CD14-positive monocyte (primary cell): ENCODE results near the gene DRAP1. TPM values are rescaled to one million over a fixed set of nuclear protein-coding genes. Genes with fewer than 3 reads are reported as not detected.

Source experiments
- DNase-seq, 3 donors: peaks; one replicate each; pipeline ENCODE4 v3.0.0-alpha.2; 2011 to 2022
- H2AFZ ChIP-seq: 2 replicates; pipeline ENCODE4 v1.6.0; 2012; ENCODE audit warnings: mild to moderate bottlenecking, low read depth, low read length, inconsistent platforms; ENCODE audit not compliant: insufficient read depth, poor library complexity, severe bottlenecking
- H3K27ac ChIP-seq, 2 donors: 1 replicate in 1 of 2; 2 replicates in 1 of 2; pipeline ENCODE4 v1.5.1; 2012 to 2013; ENCODE audit warnings: low read length in 2 of 2, control low read depth in 1 of 2, inconsistent platforms in 1 of 2, low read depth in 1 of 2, mild to moderate bottlenecking in 1 of 2
- H3K27me3 ChIP-seq, 2 donors: one replicate each; pipeline versions ENCODE4 v1.6.0 to v1.6.1; 2011 to 2013; ENCODE audit warnings: low read length in 2 of 2; ENCODE audit not compliant: control insufficient read depth in 2 of 2, insufficient read depth in 2 of 2
- H3K36me3 ChIP-seq, 2 donors: replicated peaks in 1 of 2; 1 replicate in 1 of 2; 2 replicates in 1 of 2; pipeline versions ENCODE4 v1.5.1 to v1.6.1; 2012 to 2013; ENCODE audit warnings: low read length in 2 of 2, control low read depth in 1 of 2, inconsistent platforms in 1 of 2, mild to moderate bottlenecking in 1 of 2; ENCODE audit not compliant: insufficient read depth in 2 of 2, control insufficient read depth in 1 of 2
- H3K4me1 ChIP-seq, 2 donors: 1 replicate in 1 of 2; 2 replicates in 1 of 2; pipeline versions ENCODE4 v1.5.1 to v1.6.1; 2012 to 2013; ENCODE audit warnings: low read length in 2 of 2, control low read depth in 1 of 2, inconsistent platforms in 1 of 2, mild to moderate bottlenecking in 1 of 2, moderate library complexity in 1 of 2; ENCODE audit not compliant: insufficient read depth in 2 of 2, control insufficient read depth in 1 of 2
- H3K4me2 ChIP-seq: replicated peaks from 2 replicates; pipeline ENCODE3; 2012; ENCODE audit warnings: low read length, moderate library complexity, mild to moderate bottlenecking; ENCODE audit not compliant: poor library complexity, severe bottlenecking; ENCODE audit errors: extremely low read depth
- H3K4me3 ChIP-seq, 3 experiments: fragments of 200-600 bp in 1 of 3; sonication (generic) in 1 of 3; replicated peaks in 1 of 3; 1 replicate in 2 of 3; 2 replicates in 1 of 3; pipeline ENCODE4 v1.5.1; 2011 to 2013; ENCODE audit warnings: low read length in 3 of 3, mild to moderate bottlenecking in 3 of 3, control low read depth in 2 of 3, low read depth in 2 of 3, inconsistent platforms in 1 of 3, moderate library complexity in 1 of 3
- H3K79me2 ChIP-seq: 2 replicates; pipeline ENCODE4 v1.6.0; 2012; ENCODE audit warnings: mild to moderate bottlenecking, control low read depth, inconsistent platforms, low read length, moderate library complexity; ENCODE audit not compliant: insufficient read depth
- H3K9ac ChIP-seq: 2 replicates; pipeline ENCODE4 v1.6.0; 2017; ENCODE audit warnings: low read length, mild to moderate bottlenecking; ENCODE audit not compliant: insufficient read depth, poor library complexity, severe bottlenecking
- H3K9me3 ChIP-seq, 2 donors: replicated peaks in 1 of 2; 1 replicate in 1 of 2; 2 replicates in 1 of 2; pipeline versions ENCODE4 v1.5.1 to v1.6.1; 2012 to 2013; ENCODE audit warnings: low read length in 2 of 2, control low read depth in 1 of 2; ENCODE audit not compliant: control insufficient read depth in 1 of 2, insufficient read depth in 1 of 2
- H4K20me1 ChIP-seq: 2 replicates; pipeline ENCODE4 v1.6.0; 2012; ENCODE audit warnings: mild to moderate bottlenecking, low read length, control low read depth, moderate library complexity; ENCODE audit not compliant: insufficient read depth
- H3K27ac Mint-ChIP-seq, 7 donors: one replicate each; pipeline ENCODE4 v1.8.0; 2020; ENCODE audit warnings: mild to moderate bottlenecking in 7 of 7, mixed read lengths in 7 of 7, moderate library complexity in 6 of 7, inconsistent platforms in 2 of 7
- H3K27me3 Mint-ChIP-seq, 3 donors: one replicate each; pipeline ENCODE4 v1.8.0; 2021 to 2022; ENCODE audit warnings: low read depth in 3 of 3, mild to moderate bottlenecking in 3 of 3, mixed read lengths in 3 of 3, moderate library complexity in 3 of 3, inconsistent platforms in 1 of 3
- H3K36me3 Mint-ChIP-seq, 2 donors: one replicate each; pipeline ENCODE4 v1.8.0; 2020; ENCODE audit warnings: mixed read lengths in 2 of 2, inconsistent platforms in 1 of 2, mild to moderate bottlenecking in 1 of 2
- H3K4me1 Mint-ChIP-seq: one replicate; pipeline ENCODE4 v1.8.0; 2020; ENCODE audit warnings: mild to moderate bottlenecking, mixed read lengths
- H3K4me3 Mint-ChIP-seq, 2 donors: one replicate each; pipeline ENCODE4 v1.8.0; 2020; ENCODE audit warnings: mild to moderate bottlenecking in 2 of 2, mixed read lengths in 2 of 2, moderate library complexity in 1 of 2
- H3K9me3 Mint-ChIP-seq, 7 donors: one replicate each; pipeline ENCODE4 v1.8.0; 2020 to 2022; ENCODE audit warnings: mixed read lengths in 7 of 7, mild to moderate bottlenecking in 6 of 7, moderate library complexity in 6 of 7, inconsistent platforms in 2 of 7
- CTCF ChIP-seq: fragments of 200-600 bp; IDR thresholded peaks from one replicate; pipeline ENCODE4 v1.8.0; 2022; ENCODE audit warnings: antibody characterized with exemption, mild to moderate bottlenecking
- WGBS: methylation state at CpG from one replicate; pipeline ENCODE4 v1.1.5; 2013; ENCODE audit warnings: missing lambda C conversion rate; ENCODE audit not compliant: insufficient coverage; 5-methylcytosine and 5-hydroxymethylcytosine counted together
- intact Hi-C, 2 donors: fragments of 100-400 bp; cut with micrococcal nuclease; formaldehyde crosslinking; loops; one replicate each; pipeline versions ENCODE4 v1.15.0 to v1.15.1; 2023
- polyA plus RNA-seq, 3 donors: library from polyadenylated mRNA; depleted of rRNA in 1 of 3; unstranded in 2 of 3; stranded (reverse) in 1 of 3; fragments of 300-500 nt in 2 of 3; fragments of >200 nt in 1 of 3; fragmentation: Illumina TruSeq in 2 of 3; gene quantifications; 1 replicate in 2 of 3; 2 replicates in 1 of 3; pipeline ENCODE4 v1.2.3, GENCODE V29; 2012 to 2021

Gene DRAP1
- polyA plus RNA-seq, 3 donors, result 68.3 to 97.2 (median 72.1) TPM

DNA sequence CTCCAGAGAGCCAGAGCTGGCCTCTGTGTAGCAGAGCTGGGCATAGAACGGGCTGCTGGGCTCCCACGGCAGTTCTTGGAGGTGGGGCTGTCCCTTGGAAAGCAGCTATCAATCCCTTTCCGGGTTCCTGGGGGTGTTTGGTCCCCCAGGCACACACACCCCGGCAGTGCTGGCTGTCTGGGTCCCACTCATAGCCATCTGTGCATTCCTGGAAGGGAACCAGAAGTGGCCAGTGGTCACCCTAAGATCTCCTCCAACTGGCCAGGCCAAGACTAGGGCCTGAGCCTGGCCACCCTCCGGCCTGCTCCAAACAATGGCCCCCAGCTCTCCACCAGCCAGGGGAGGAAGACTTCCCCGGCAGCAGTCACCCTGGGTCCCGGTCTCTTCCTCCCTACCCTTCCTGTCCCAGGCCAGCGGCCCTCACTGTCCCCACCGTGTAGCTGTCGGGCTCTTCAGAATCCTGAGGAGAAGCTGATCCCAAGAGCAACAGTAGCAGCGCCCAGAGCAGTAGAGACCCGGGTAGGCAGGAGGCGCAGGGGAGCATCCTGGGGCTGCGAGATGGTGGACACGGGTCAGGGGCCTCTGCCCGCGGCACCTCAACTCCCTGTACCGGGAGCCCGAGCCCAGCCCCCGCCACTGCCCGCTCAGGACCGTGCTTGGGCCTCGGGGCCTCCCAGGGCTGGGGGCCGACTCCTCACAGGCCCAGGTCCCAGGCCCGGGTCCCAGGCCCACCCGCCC lies 47.2 kb upstream of the DRAP1 start:
- H3K27me3 Mint-ChIP-seq, result peaks cover 8 to 32% (median 29%) of the 10 kb centered on the region in 3 donors
- H3K4me3 Mint-ChIP-seq, result peak overlapping the region; percentile 62 to 72
- Histone ChIP-seq H3K4me1 (peaks cover 23 to 44% of the 10 kb centered on the region in 2 donors), H3K9me3 (no peaks in the 10 kb centered on the region), H3K4me2 (peak overlapping the region; percentile 97), H4K20me1 (peaks cover 5% of the 10 kb centered on the region), H3K9ac (no peak overlapping the region), H3K27me3 (no peaks in the 10 kb centered on the region), H3K79me2 (no peaks in the 10 kb centered on the region), H3K36me3 (peaks cover 0 to 2% of the 10 kb centered on the region in 2 donors), H3K27ac (no peak overlapping the region), H2AFZ (no peak overlapping the region), H3K4me3 (no peak overlapping the region)
- peaks cover 0 to 4% (median 0%) of the 10 kb centered on the region in 7 donors for H3K9me3 Mint-ChIP-seq
- H3K27ac Mint-ChIP-seq, result peak overlapping the region in 2 of 7 donors; percentile 3 to 61
- H3K4me1 Mint-ChIP-seq, result peaks cover 28% of the 10 kb centered on the region
- 72% methylated on average over 23 of the region's 26 CpGs for WGBS
- TF ChIP-seq CTCF, result no peak
- intact Hi-C loops, result loop anchor here in 1 of 2 donors (2.0 kb wide), 1 partner anchor 13 kb away; the partner anchor contains the start of gene CFL1
- peaks cover 3 to 6% of the 10 kb centered on the region in 2 donors for H3K36me3 Mint-ChIP-seq
- no peak for DNase-seq

DNA sequence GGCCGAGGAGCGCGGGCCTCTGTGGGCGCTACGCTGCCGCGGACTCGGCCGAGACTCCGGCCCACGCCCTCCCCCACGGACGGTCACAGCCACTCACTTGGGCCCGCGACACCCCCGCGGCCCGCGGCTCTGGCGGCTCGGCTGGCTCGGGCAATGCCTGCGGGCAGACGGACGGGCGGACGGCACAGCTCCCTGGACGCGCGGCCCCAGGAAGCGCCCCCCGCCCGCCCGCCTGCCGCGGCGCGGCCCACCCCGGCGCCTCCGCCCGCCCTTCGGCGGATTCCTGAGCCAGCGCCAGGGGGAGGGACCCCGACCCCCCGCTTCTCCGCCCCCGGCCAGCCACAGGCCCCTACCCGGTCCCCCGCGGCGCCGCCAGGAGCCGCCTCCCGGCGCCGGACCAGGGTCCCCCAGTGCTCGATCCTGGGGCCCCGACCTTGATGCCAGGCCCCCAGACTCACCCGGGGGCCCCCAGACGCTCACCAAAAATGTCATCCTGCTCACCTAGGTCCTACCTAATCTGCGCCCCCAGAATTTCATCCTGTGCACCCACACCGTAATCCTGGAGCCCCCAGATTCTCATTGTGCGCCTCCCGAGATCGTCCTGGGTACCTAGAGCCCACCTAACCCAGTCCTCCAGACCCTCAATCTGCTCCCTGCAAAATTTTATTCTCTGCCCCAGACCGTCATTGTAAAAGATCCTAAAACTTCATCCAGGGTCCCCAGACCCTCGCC lies 46.5 kb upstream of the DRAP1 start, which contains the start of gene EFEMP2:
TSS of gene EFEMP2 (minus strand) at position 215 of the 732 bp plus-strand sequence. CDS start 446 bp downstream, outside the sequence.
- H3K36me3 ChIP-seq, result no peaks in the 10 kb centered on the region
- Mint-ChIP-seq H3K27me3 (peaks cover 8 to 32% (median 29%) of the 10 kb centered on the region in 3 donors), H3K9me3 (peaks cover 0 to 4% (median 0%) of the 10 kb centered on the region in 7 donors), H3K36me3 (peaks cover 0 to 3% of the 10 kb centered on the region in 2 donors), H3K27ac (peak within 1 kb of the TSS; percentile 78 to 96 (median 83)), H3K4me3 (peak within 1 kb of the TSS; percentile 91 to 97), H3K4me1 (peaks cover 21% of the 10 kb centered on the region)
- 1% methylated on average over 63 of the region's 69 CpGs for WGBS
- H2AFZ ChIP-seq, result peak within 1 kb of the TSS; percentile 68
- peak within 1 kb of the TSS; percentile 46 to 79 (median 58) for H3K4me3 ChIP-seq
- no peaks in the 10 kb centered on the region for H3K9me3 ChIP-seq
- peak in 2 of 3 donors; percentile 33 to 53 for DNase-seq
- no peaks in the 10 kb centered on the region for H3K27me3 ChIP-seq
- peaks cover 20 to 36% of the 10 kb centered on the region in 2 donors for H3K4me1 ChIP-seq
- TF ChIP-seq CTCF, result no peak
- peak within 1 kb of the TSS; percentile 61 for H3K9ac ChIP-seq
- peak within 1 kb of the TSS; percentile 97 for H3K4me2 ChIP-seq
- intact Hi-C loops, result loop anchor here in 1 of 2 donors (2.0 kb wide), 1 partner anchor 14 kb away; the partner anchor contains the start of gene CFL1
- peak within 1 kb of the TSS in 1 of 2 donors; percentile 60 for H3K27ac ChIP-seq
- H3K79me2 ChIP-seq, result no peaks in the 10 kb centered on the region
- no peaks in the 10 kb centered on the region for H4K20me1 ChIP-seq
